ENCODE results near the gene FRMD5. TPM values are rescaled to one million over a fixed set of nuclear protein-coding genes. Genes with fewer than 3 reads are reported as not detected.

The FRMD5 gene
- polyA plus RNA-seq, 1 donor from 2014 or later = 25.8 TPM

- no peak overlapping the region for H3K9ac ChIP-seq (ENCODE audit: low read length)
- H3K27me3 ChIP-seq (ENCODE audit: insufficient read depth, low read depth, low read length) = no peaks in the 10 kb centered on the region
- no peak overlapping the region for H3K4me3 ChIP-seq (ENCODE audit: low read length)
- no peaks in the 10 kb centered on the region for H3K9me3 ChIP-seq (ENCODE audit: low read length)
- no peaks in the 10 kb centered on the region for H3F3A ChIP-seq (ENCODE audit: insufficient read depth, low read length, poor library complexity, severe bottlenecking)
- H2AFZ ChIP-seq (ENCODE audit: low read depth, low read length) = no peak overlapping the region
- no peak overlapping the region for H3K27ac ChIP-seq (ENCODE audit: low read length)
- TF ChIP-seq CTCF (IDR thresholded peaks at IDR 0.05; ENCODE audit: poor library complexity, severe bottlenecking) = no peak
- no peaks in the 10 kb centered on the region for H3K79me2 ChIP-seq (replicated peaks; ENCODE audit: insufficient read depth, low read length)
- no peak overlapping the region for H3K4me2 ChIP-seq (ENCODE audit: low read length)
- no peaks in the 10 kb centered on the region for H3K9me2 ChIP-seq (ENCODE audit: insufficient read depth, low read length)
- no peaks in the 10 kb centered on the region for H3K36me3 ChIP-seq (ENCODE audit: insufficient read depth, low read length)
- H4K20me1 ChIP-seq (ENCODE audit: insufficient read depth) = no peaks in the 10 kb centered on the region
These were observed 110.3 kb downstream of the FRMD5 start for GRCh38 chr15:44084770-44085169.

GRCh38 chr15:44084171-44084570, 110.9 kb downstream of the FRMD5 start:
- no peaks in the 10 kb centered on the region for H3F3A ChIP-seq (ENCODE audit: insufficient read depth, low read length, poor library complexity, severe bottlenecking)
- TF ChIP-seq SMC3 (conservative IDR thresholded peaks at IDR 0.05; ENCODE audit: poor library complexity) (no peak), REST (IDR thresholded peaks at IDR 0.05; ENCODE audit: borderline replicate concordance) (no peak), POLR2AphosphoS5 (IDR thresholded peaks at IDR 0.05) (no peak), EP300 (conservative IDR thresholded peaks at IDR 0.05; ENCODE audit: poor library complexity, severe bottlenecking) (no peak), EZH2 (IDR thresholded peaks at IDR 0.05; ENCODE audit: borderline replicate concordance, insufficient read depth, low read length, poor library complexity, severe bottlenecking) (no peak), MXI1 (conservative IDR thresholded peaks at IDR 0.05; ENCODE audit: poor library complexity, severe bottlenecking) (no peak), CTCF (IDR thresholded peaks at IDR 0.05; ENCODE audit: poor library complexity, severe bottlenecking) (no peak), RAD21 (conservative IDR thresholded peaks at IDR 0.05) (no peak), TAF1 (IDR thresholded peaks at IDR 0.05; ENCODE audit: low read depth) (no peak)
- no peaks in the 10 kb centered on the region for H3K79me2 ChIP-seq (replicated peaks; ENCODE audit: insufficient read depth, low read length)
- no peak overlapping the region for H3K4me3 ChIP-seq (ENCODE audit: low read length)
- peaks cover 3% of the 10 kb centered on the region for H3K9me3 ChIP-seq (ENCODE audit: low read length)
- no peak overlapping the region for H3K9ac ChIP-seq (ENCODE audit: low read length)
- no peak overlapping the region for H3K4me2 ChIP-seq (ENCODE audit: low read length)
- H4K20me1 ChIP-seq (ENCODE audit: insufficient read depth) = no peaks in the 10 kb centered on the region
- no peak overlapping the region for H2AFZ ChIP-seq (ENCODE audit: low read depth, low read length)
- no peak overlapping the region for H3K27ac ChIP-seq (ENCODE audit: low read length)
- H3K27me3 ChIP-seq (ENCODE audit: insufficient read depth, low read depth, low read length) = no peaks in the 10 kb centered on the region
- H3K9me2 ChIP-seq (ENCODE audit: insufficient read depth, low read length) = no peaks in the 10 kb centered on the region
- no peaks in the 10 kb centered on the region for H3K36me3 ChIP-seq (ENCODE audit: insufficient read depth, low read length)

Data from neural cell (in vitro differentiated cells).